Ovary (tissue), 9 donors: Measurements from ENCODE around the gene KAT2B. TPM values are rescaled to one million over a fixed set of nuclear protein-coding genes. Genes with fewer than 3 reads are reported as not detected.

Experiments used
- DNase-seq, 5 donors: peaks; one replicate each; pipeline ENCODE4 v3.0.0-alpha.2; 2019 to 2020
- H3K27ac ChIP-seq, 2 donors: fragments of 200-600 bp; one replicate each; pipeline versions ENCODE4 v1.5.1 to v1.8.0; 2019 to 2022
- H3K27me3 ChIP-seq: fragments of 200-600 bp; one replicate; pipeline ENCODE4 v1.8.0; 2022
- H3K36me3 ChIP-seq: fragments of 200-600 bp; sonication (generic); one replicate; pipeline ENCODE4 v1.5.1; 2019
- H3K4me1 ChIP-seq: one replicate; pipeline ENCODE4 v1.8.1; 2013; ENCODE audit warnings: mild to moderate bottlenecking, moderate library complexity; ENCODE audit not compliant: insufficient read depth
- H3K4me3 ChIP-seq: fragments of 200-600 bp; sonication (generic); one replicate; pipeline ENCODE4 v1.5.1; 2017
- H3K9me3 ChIP-seq, 2 donors: fragments of 200-600 bp in 1 of 2; sonication (generic) in 1 of 2; one replicate each; pipeline versions ENCODE4 v1.5.1 to v1.8.1; 2013 to 2019; ENCODE audit warnings: mild to moderate bottlenecking in 1 of 2, moderate library complexity in 1 of 2
- EP300 ChIP-seq: sonication (generic); formaldehyde crosslinking; IDR thresholded peaks from one replicate; pipeline ENCODE4 v1.6.1; 2017; ENCODE audit warnings: antibody characterized with exemption
- POLR2A ChIP-seq: fragments of 450-650 bp; IDR thresholded peaks from one replicate; pipeline ENCODE4 v1.6.1; 2017; ENCODE audit warnings: antibody characterized with exemption, mild to moderate bottlenecking, moderate library complexity
- WGBS, 3 donors: extraction: QIAGEN DNeasy Blood & Tissue Kit in 1 of 3; methylation state at CpG; one replicate each; pipeline versions ENCODE4 v1.1.5 to v1.1.7; 2013 to 2017; 5-methylcytosine and 5-hydroxymethylcytosine counted together
- intact Hi-C, 4 donors: fragments of 100-400 bp; cut with DNase I; formaldehyde crosslinking; loops; one replicate each; pipeline versions ENCODE4 v1.11.0 to v1.15.1; 2022 to 2023
- polyA plus RNA-seq, 2 donors: library from polyadenylated mRNA; stranded (reverse); fragments of 200-250 nt in 1 of 2; fragments of 350-450 nt in 1 of 2; fragmentation: Illumina TruSeq in 1 of 2; extraction: RNeasy Lipid Tissue Mini Kit (QIAGEN cat#74804) in 1 of 2; gene quantifications; one replicate each; pipeline ENCODE4 v1.2.3, GENCODE V29; 2013 to 2014
- total RNA-seq, 7 donors: library from RNA; depleted of rRNA in 2 of 7; stranded (reverse); fragments of >200 nt in 2 of 7; fragmentation: NEBNext Ultra II Directional in 3 of 7; extraction: Animal tissue kit (Norgen Biotek cat#: 25700) in 3 of 7; gene quantifications; one replicate each; pipeline versions ENCODE4 v1.1.0 to v1.2.4, GENCODE V29; 2016 to 2023
- TF ChIP-seq, protein P1 (sequence below), 3 donors: fragments of 450-650 bp in 2 of 3; fragments of 200-600 bp in 1 of 3; IDR thresholded peaks; one replicate each; pipeline versions ENCODE4 v1.5.1 to v1.8.0; 2016 to 2022; ENCODE audit warnings: antibody characterized with exemption in 3 of 3, mild to moderate bottlenecking in 1 of 3
- donor health status: DM: no; HTN: no; CAD: no; lungs with moderate emphysema.
- donor health status: DM: no; HTN: no; CAD: no.
- donor health status: Bipolar disorder and iron deficiency.
- donor health status: DM: yes; HTN: yes; CAD: no.
- donor health status: DM: no; HTN: no; CAD: no.
- donor health status: DM: yes; HTN: yes; CAD: no.

The KAT2B gene
- total and polyA plus RNA-seq, 9 donors: 15.1 to 49.3 (median 33.0) TPM

DNA sequence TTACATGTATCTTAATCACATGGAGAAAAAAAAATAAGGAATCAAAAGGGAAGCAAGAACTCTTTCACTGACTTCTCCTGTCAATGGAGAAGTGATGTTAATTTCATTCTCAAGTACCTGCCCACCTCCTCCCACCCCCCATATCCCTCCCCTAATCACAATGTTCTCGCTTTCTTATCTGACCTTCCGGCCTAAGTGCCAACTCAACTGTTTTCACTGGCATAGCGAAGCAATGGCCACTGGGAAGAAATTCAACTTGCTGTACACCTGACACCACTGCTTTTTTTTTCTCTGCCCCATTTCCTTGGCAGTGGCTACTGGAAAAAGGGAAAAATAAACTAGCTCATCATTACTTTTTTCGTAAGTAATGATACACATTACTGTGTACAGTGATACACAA is 142.0 kb downstream of the KAT2B start:
- Histone ChIP-seq H3K4me3 (no peak overlapping the region), H3K27me3 (no peaks in the 10 kb centered on the region), H3K4me1 (peaks cover 2% of the 10 kb centered on the region), H3K9me3 (no peaks in the 10 kb centered on the region), H3K36me3 (no peaks in the 10 kb centered on the region), H3K27ac (no peak overlapping the region)
- no peak for DNase-seq
- intact Hi-C loops: loop anchor here in 2 of 4 donors (10.0 kb wide), 2 partner anchors 137 to 237 kb away; partner anchors contain the start of genes KAT2B (in 1 of the 2) and RAB5A (in 1 of the 2)
- TF ChIP-seq, protein P1, sequence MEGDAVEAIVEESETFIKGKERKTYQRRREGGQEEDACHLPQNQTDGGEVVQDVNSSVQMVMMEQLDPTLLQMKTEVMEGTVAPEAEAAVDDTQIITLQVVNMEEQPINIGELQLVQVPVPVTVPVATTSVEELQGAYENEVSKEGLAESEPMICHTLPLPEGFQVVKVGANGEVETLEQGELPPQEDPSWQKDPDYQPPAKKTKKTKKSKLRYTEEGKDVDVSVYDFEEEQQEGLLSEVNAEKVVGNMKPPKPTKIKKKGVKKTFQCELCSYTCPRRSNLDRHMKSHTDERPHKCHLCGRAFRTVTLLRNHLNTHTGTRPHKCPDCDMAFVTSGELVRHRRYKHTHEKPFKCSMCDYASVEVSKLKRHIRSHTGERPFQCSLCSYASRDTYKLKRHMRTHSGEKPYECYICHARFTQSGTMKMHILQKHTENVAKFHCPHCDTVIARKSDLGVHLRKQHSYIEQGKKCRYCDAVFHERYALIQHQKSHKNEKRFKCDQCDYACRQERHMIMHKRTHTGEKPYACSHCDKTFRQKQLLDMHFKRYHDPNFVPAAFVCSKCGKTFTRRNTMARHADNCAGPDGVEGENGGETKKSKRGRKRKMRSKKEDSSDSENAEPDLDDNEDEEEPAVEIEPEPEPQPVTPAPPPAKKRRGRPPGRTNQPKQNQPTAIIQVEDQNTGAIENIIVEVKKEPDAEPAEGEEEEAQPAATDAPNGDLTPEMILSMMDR (IDR thresholded peaks at IDR 0.05): no peak
- no peak for TF ChIP-seq POLR2A
- no peak for TF ChIP-seq EP300
- 95 to 96% (median 96%) methylated on average over 4 of the region's 4 CpGs for WGBS, 3 donors

DNA sequence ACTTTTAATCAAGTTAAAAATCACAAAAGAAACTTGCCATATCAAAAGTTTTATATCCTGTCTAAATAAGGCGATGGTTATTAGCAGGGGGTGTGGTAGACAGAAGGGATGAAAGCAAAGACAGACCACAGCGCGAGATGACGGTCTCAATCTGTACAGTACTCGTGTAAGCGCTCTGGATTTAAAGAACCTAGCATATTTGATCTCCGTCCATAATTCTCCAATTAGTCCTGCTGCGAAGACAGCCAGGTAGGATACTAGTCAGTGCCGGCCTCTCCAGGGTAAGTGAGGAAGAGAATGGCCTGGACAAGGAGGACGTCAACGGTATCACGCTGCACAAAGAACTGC is 145.1 kb downstream of the KAT2B start:
- 5 to 6% (median 6%) methylated on average over 12 of the region's 12 CpGs for WGBS, 3 donors
- TF ChIP-seq EP300: no peak
- TF ChIP-seq POLR2A: no peak
- TF ChIP-seq, protein P1 (IDR thresholded peaks at IDR 0.05): no peak
- Histone ChIP-seq H3K36me3 (no peaks in the 10 kb centered on the region), H3K4me1 (peaks cover 5% of the 10 kb centered on the region), H3K9me3 (no peaks in the 10 kb centered on the region), H3K4me3 (peak overlapping the region; percentile 76), H3K27ac (no peak overlapping the region), H3K27me3 (no peaks in the 10 kb centered on the region)
- intact Hi-C loops: loop anchor here in 2 of 4 donors (10.0 kb wide), 2 partner anchors 141 to 241 kb away; partner anchors contain the start of genes KAT2B (in 1 of the 2) and RAB5A (in 1 of the 2)
- DNase-seq: no peak

DNA sequence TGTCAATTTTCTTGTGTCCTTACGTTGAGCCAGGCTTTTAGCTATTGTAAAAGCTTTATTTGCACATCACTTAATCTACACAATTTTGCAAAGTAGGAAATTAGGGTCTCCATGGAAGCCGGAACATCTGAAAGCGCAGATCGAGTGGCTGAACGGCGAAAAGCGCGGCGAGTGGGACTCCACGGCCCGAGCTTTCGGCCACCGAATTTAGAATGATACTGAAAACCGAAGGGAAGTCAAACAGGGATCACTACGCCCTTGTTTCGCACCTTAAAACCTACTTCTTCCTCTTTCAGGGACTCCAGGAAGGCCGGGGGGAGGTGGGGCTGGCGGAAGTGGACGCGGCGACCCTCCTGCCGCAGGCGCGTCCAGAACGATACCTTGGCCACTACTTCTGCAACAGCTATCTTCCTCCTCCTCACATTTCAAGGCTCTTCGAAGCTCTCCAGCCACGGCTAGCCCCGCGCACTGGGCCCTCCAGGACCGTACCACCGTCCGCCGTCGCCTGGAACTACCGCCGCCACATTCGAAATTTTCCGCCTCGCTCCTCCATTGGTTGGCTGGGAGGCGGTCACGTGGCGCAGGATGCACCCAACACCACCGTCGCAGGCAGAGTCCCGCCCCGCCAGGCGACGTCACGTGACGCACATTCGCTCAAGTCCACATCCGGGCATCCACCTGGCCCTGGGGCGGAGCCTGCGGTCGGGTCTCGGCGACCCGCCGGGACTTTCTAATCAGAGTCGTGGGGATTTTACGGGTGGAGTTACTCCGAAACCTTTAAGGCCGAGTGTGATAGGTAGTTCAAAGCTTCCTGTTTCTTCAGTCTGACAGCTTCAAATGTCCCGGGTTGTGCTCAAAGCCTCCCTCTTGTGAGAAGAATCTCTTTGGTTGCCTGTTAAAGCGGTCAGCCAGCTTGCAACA is 145.7 kb downstream of the KAT2B start, which contains the start of gene SGO1:
TSS of gene SGO1 (minus strand) at position 528 of the 921 bp plus-strand sequence. CDS start 2,179 bp downstream, outside the sequence.
- Histone ChIP-seq H3K27ac (peak within 1 kb of the TSS; percentile 84 to 86), H3K36me3 (no peaks in the 10 kb centered on the region), H3K4me3 (peak within 1 kb of the TSS; percentile 76), H3K27me3 (no peaks in the 10 kb centered on the region), H3K4me1 (peaks cover 5% of the 10 kb centered on the region), H3K9me3 (no peaks in the 10 kb centered on the region)
- TF ChIP-seq, protein P1 (IDR thresholded peaks at IDR 0.05): no peak
- TF ChIP-seq POLR2A: peak; percentile 87
- peak; percentile 13 for TF ChIP-seq EP300
- 0 to 1% (median 1%) methylated on average over 65 of the region's 65 CpGs for WGBS, 3 donors
- DNase-seq: peak; percentile 99 to 100 (median 99)
- intact Hi-C loops: loop anchor here in 2 of 4 donors (2.0 to 10.0 kb wide), 3 partner anchors 141 to 241 kb away; partner anchors contain the start of genes KAT2B (in 1 of the 2) and RAB5A (in 1 of the 2)

DNA sequence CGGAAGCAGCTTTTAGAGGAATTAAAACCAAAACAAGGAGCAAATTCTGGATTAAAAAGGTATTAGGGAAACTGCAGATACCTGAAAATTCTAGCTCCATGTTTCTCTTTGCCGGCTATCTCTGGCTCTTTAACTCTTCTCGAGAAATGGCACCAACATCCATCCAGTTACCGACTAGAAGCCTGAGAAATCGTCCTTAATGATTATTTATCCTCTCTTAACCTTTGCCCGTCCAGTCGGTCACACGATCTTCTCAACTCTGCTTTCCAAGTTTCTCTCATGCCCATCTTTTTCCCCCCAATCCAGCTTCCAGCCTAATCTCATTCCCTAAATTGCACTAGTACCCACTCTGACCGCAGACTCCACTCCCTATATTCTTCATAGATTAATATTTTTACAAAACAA is 146.4 kb downstream of the KAT2B start:
- intact Hi-C loops: loop anchor here in 2 of 4 donors (2.0 to 10.0 kb wide), 3 partner anchors 142 to 242 kb away; partner anchors contain the start of genes KAT2B (in 1 of the 2) and RAB5A (in 1 of the 2)
- Histone ChIP-seq H3K9me3 (no peaks in the 10 kb centered on the region), H3K27me3 (no peaks in the 10 kb centered on the region), H3K4me1 (peaks cover 5% of the 10 kb centered on the region), H3K4me3 (peak overlapping the region; percentile 76), H3K36me3 (no peaks in the 10 kb centered on the region), H3K27ac (peak overlapping the region; percentile 84 to 86)
- no peak for TF ChIP-seq EP300
- no peak for TF ChIP-seq POLR2A
- TF ChIP-seq, protein P1 (IDR thresholded peaks at IDR 0.05): no peak
- WGBS, 3 donors: 0 to 1% (median 0%) methylated on average over 9 of the region's 9 CpGs
- DNase-seq: no peak
